ENCODE data around the gene CLMN. TPM values are rescaled to one million over a fixed set of nuclear protein-coding genes. Genes with fewer than 3 reads are reported as not detected.

Gene CLMN
- total and polyA plus RNA-seq, 10 of the 15 experiments (the other 5 are each of a cell fraction or from before 2014, with no cell fraction given) = 7.8 to 49.3 (median 18.5) TPM

- no peak for TF ChIP-seq CUX1 (IDR thresholded peaks at IDR 0.05; ENCODE audit: insufficient replicate concordance, low read depth, low read length)
- TF ChIP-seq NFYA (IDR thresholded peaks at IDR 0.05; ENCODE audit: borderline replicate concordance, low read depth, low read length) = no peak
- TF ChIP-seq SIN3A (IDR thresholded peaks at IDR 0.05; ENCODE audit: low read depth, low read length) = no peak
- 0 out of 2 replicates have a peak, but pooled peaks have one; percentile 15 for TF ChIP-seq BCL11A (IDR thresholded peaks at IDR 0.05; ENCODE audit: low read depth, low read length)
- no peak for TF ChIP-seq RCOR1 (conservative IDR thresholded peaks at IDR 0.05; ENCODE audit: low read depth, low read length)
- TF ChIP-seq NRF1 (conservative IDR thresholded peaks at IDR 0.05; ENCODE audit: low read depth, low read length) = no peak
- TF ChIP-seq ATF2 (IDR thresholded peaks at IDR 0.05; ENCODE audit: low read length) = peak; percentile 49
- peak; percentile 86; the same call in 1 of the 2 replicates for TF ChIP-seq NFIC (IDR thresholded peaks at IDR 0.05; ENCODE audit: low read depth, low read length)
- no peak for TF ChIP-seq POLR2AphosphoS5 (IDR thresholded peaks at IDR 0.05; ENCODE audit: low read length)
- TF ChIP-seq SUPT20H (IDR thresholded peaks at IDR 0.05; ENCODE audit: borderline replicate concordance, control insufficient read depth, low read depth, low read length) = no peak
- TF ChIP-seq MAX (IDR thresholded peaks at IDR 0.05; ENCODE audit: low read depth, low read length) = no peak
- peak; percentile 85 for TF ChIP-seq BCL3 (IDR thresholded peaks at IDR 0.05; ENCODE audit: borderline replicate concordance, insufficient read depth, low read depth, low read length, poor library complexity, severe bottlenecking)
- TF ChIP-seq KLF5 (IDR thresholded peaks at IDR 0.05; ENCODE audit: partially characterized antibody) = no peak
- TF ChIP-seq ETV6 (conservative IDR thresholded peaks at IDR 0.05 in 1 of 2, IDR thresholded peaks at IDR 0.05 in 1 of 2; ENCODE audit: borderline replicate concordance in 1 of 2, low read depth in 1 of 2) = peak in 1 of 2 experiments; percentile 18; a peak in 1 of 4 replicates
- TF ChIP-seq EED (IDR thresholded peaks at IDR 0.05; ENCODE audit: low read depth) = peak; percentile 76
- TF ChIP-seq MYC (IDR thresholded peaks at IDR 0.05; ENCODE audit: insufficient read depth, insufficient read length, insufficient replicate concordance, low read length, severe bottlenecking) = no peak
- no peak for TF ChIP-seq MLLT1 (IDR thresholded peaks at IDR 0.05)
These were observed 113.2 kb downstream of the CLMN start (continued) for GRCh38 chr14:95206534-95206933.

All from GM12878 (cell line).